ENCODE results near the gene EPG5. TPM values are rescaled to one million over a fixed set of nuclear protein-coding genes. Genes with fewer than 3 reads are reported as not detected.

The EPG5 gene
- total and polyA plus RNA-seq, 2 of the 4 experiments (the other 2 are of a cell fraction): 37.3 to 114 TPM

- Histone ChIP-seq H3K14ac (replicated peaks; ENCODE audit: low read depth, low read length) (no peak overlapping the region), H3K9ac (ENCODE audit: low read depth, low read length) (no peak overlapping the region), H3K9me1 (ENCODE audit: insufficient read depth, low read length) (peaks cover 9% of the 10 kb centered on the region; the same call in 1 of the 2 replicates), H3K23ac (ENCODE audit: low read depth, low read length) (no peak overlapping the region), H2AFZ (replicated peaks; ENCODE audit: low read length, poor library complexity) (no peak overlapping the region), H3K4me3 (ENCODE audit: insufficient read depth, low read depth, low read length) (no peak overlapping the region), H2BK120ac (ENCODE audit: low read depth, low read length) (no peak overlapping the region), H2AK5ac (ENCODE audit: low read depth, low read length) (no peak overlapping the region), H2AK9ac (replicated peaks; ENCODE audit: low read depth, low read length, poor library complexity) (no peak overlapping the region), H3K4ac (ENCODE audit: low read depth, low read length) (no peak overlapping the region), H3K36me3 (ENCODE audit: control insufficient read depth, insufficient read depth, low read length) (peaks cover 54% of the 10 kb centered on the region), H3K27me3 (ENCODE audit: control insufficient read depth, insufficient read depth, low read length) (no peaks in the 10 kb centered on the region), H4K5ac (ENCODE audit: low read depth, low read length) (no peak overlapping the region), H3K9me3 (ENCODE audit: control insufficient read depth, insufficient read depth, low read length) (peaks cover 12% of the 10 kb centered on the region), H2BK20ac (ENCODE audit: low read depth, low read length) (no peak overlapping the region), H4K8ac (ENCODE audit: low read depth in 2 of 2, low read length in 2 of 2) (no peak overlapping the region), H3K4me2 (ENCODE audit: low read depth, low read length) (no peak overlapping the region), H4K20me1 (ENCODE audit: insufficient read depth, low read length) (no peaks in the 10 kb centered on the region), H2BK15ac (ENCODE audit: low read depth, low read length) (no peak overlapping the region), H4K91ac (ENCODE audit: insufficient read depth, low read depth, low read length) (no peak overlapping the region), H3K18ac (ENCODE audit: low read depth, low read length) (no peak overlapping the region), H3K27ac (ENCODE audit: insufficient read depth, low read length) (no peak overlapping the region), H2BK5ac (ENCODE audit: low read depth, low read length, poor library complexity, severe bottlenecking) (no peak overlapping the region), H3K4me1 (ENCODE audit: control insufficient read depth, insufficient read depth, low read length) (peaks cover 2% of the 10 kb centered on the region; the same call in 1 of the 2 replicates), H3K56ac (ENCODE audit: extremely low read depth, insufficient read depth, low read length) (no peak overlapping the region), H3K79me1 (ENCODE audit: low read depth in 1 of 2, low read length in 2 of 2) (peaks cover 8 to 14% of the 10 kb centered on the region in 2 experiments; a peak in 3 of 4 replicates)
- TF ChIP-seq POLR2A (IDR thresholded peaks at IDR 0.05; ENCODE audit: low read depth, low read length) (no peak), SMC3 (IDR thresholded peaks at IDR 0.05; ENCODE audit: low read depth, low read length) (no peak), MAZ (IDR thresholded peaks at IDR 0.05; ENCODE audit: borderline replicate concordance, low read depth, low read length) (no peak), RAD21 (IDR thresholded peaks at IDR 0.05; ENCODE audit: low read length) (no peak), MAFK (IDR thresholded peaks at IDR 0.05; ENCODE audit: low read depth, low read length) (no peak), RCOR1 (IDR thresholded peaks at IDR 0.05; ENCODE audit: insufficient replicate concordance, low read length) (no peak), USF2 (IDR thresholded peaks at IDR 0.05; ENCODE audit: low read depth, low read length) (no peak), CHD1 (IDR thresholded peaks at IDR 0.05; ENCODE audit: low read depth, low read length) (no peak), RFX5 (IDR thresholded peaks at IDR 0.05; ENCODE audit: low read depth, low read length) (no peak), NFE2L2 (IDR thresholded peaks at IDR 0.05; ENCODE audit: low read depth, low read length) (no peak), FOS (IDR thresholded peaks at IDR 0.05; ENCODE audit: low read depth, low read length) (no peak), MXI1 (IDR thresholded peaks at IDR 0.05; ENCODE audit: borderline replicate concordance, low read depth, low read length) (no peak), BHLHE40 (IDR thresholded peaks at IDR 0.05; ENCODE audit: low read depth, low read length) (no peak), CEBPB (IDR thresholded peaks at IDR 0.05; ENCODE audit: low read depth, low read length) (no peak)
- TF ChIP-seq, protein P1, sequence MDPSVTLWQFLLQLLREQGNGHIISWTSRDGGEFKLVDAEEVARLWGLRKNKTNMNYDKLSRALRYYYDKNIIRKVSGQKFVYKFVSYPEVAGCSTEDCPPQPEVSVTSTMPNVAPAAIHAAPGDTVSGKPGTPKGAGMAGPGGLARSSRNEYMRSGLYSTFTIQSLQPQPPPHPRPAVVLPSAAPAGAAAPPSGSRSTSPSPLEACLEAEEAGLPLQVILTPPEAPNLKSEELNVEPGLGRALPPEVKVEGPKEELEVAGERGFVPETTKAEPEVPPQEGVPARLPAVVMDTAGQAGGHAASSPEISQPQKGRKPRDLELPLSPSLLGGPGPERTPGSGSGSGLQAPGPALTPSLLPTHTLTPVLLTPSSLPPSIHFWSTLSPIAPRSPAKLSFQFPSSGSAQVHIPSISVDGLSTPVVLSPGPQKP (IDR thresholded peaks at IDR 0.05; ENCODE audit: borderline replicate concordance, low read depth, low read length): no peak
- TF ChIP-seq, protein P2, sequence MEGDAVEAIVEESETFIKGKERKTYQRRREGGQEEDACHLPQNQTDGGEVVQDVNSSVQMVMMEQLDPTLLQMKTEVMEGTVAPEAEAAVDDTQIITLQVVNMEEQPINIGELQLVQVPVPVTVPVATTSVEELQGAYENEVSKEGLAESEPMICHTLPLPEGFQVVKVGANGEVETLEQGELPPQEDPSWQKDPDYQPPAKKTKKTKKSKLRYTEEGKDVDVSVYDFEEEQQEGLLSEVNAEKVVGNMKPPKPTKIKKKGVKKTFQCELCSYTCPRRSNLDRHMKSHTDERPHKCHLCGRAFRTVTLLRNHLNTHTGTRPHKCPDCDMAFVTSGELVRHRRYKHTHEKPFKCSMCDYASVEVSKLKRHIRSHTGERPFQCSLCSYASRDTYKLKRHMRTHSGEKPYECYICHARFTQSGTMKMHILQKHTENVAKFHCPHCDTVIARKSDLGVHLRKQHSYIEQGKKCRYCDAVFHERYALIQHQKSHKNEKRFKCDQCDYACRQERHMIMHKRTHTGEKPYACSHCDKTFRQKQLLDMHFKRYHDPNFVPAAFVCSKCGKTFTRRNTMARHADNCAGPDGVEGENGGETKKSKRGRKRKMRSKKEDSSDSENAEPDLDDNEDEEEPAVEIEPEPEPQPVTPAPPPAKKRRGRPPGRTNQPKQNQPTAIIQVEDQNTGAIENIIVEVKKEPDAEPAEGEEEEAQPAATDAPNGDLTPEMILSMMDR (conservative IDR thresholded peaks at IDR 0.05; ENCODE audit: low read depth, low read length): no peak
- in situ Hi-C loops (cut with MboI; ENCODE audit: low sequenced_read_pairs): no loop called here
- POLR2A ChIA-PET (ENCODE audit: unreplicated experiment): no interaction called here
- intact Hi-C loops (cut with micrococcal nuclease): no loop called here
- DNase-seq (no peak), ATAC-seq (ENCODE audit: low read depth) (no peak)
- no CpG with 5 or more reads among the region's 1 CpG for WGBS, 2 experiments (ENCODE audit: extremely low coverage in 2 of 2, insufficient read length in 1 of 2)
- BruUV-seq (replicated peaks): no TSS peak
- CTCF ChIA-PET: no interaction called here
- dilution Hi-C loops (cut with HindIII; ENCODE audit: low sequenced_read_pairs, unreplicated experiment): no loop called here
These were observed 105.2 kb downstream of the EPG5 start for GRCh38 chr18:45861926-45862325.

Data from IMR-90 (cell line).